ENCODE data around the gene ITPRIPL2.

Gene ITPRIPL2

GRCh38 chr16:19077879-19078278 lies 35.9 kb upstream of the ITPRIPL2 start:
- H3K79me2 ChIP-seq = peaks cover 2% of the 10 kb centered on the region
- no peaks in the 10 kb centered on the region for H3K9me3 ChIP-seq (ENCODE audit: control insufficient read depth, low read length)
- no peak for TF ChIP-seq CTCF (IDR thresholded peaks at IDR 0.05)
- H3K27me3 ChIP-seq (ENCODE audit: control insufficient read depth, insufficient read depth, low read length) = no peaks in the 10 kb centered on the region
- no peak overlapping the region for H3K4me2 ChIP-seq (ENCODE audit: low read length)
- no peak overlapping the region for H2AFZ ChIP-seq
- H3K9ac ChIP-seq = no peak overlapping the region
- H3K4me3 ChIP-seq (ENCODE audit: low read depth, low read length) = no peak overlapping the region
- no peaks in the 10 kb centered on the region for H3K36me3 ChIP-seq (ENCODE audit: control insufficient read depth, insufficient read depth, low read length)
- H3K27ac ChIP-seq = no peak overlapping the region
- H3K4me1 ChIP-seq = no peaks in the 10 kb centered on the region

- Histone ChIP-seq H3K36me3 (ENCODE audit: control insufficient read depth, insufficient read depth, low read length) (no peaks in the 10 kb centered on the region), H3K4me2 (ENCODE audit: low read length) (no peak overlapping the region), H3K4me3 (ENCODE audit: low read depth, low read length) (no peak overlapping the region), H3K4me1 (no peaks in the 10 kb centered on the region), H3K79me2 (no peaks in the 10 kb centered on the region), H3K9ac (no peak overlapping the region), H3K9me3 (ENCODE audit: control insufficient read depth, low read length) (no peaks in the 10 kb centered on the region), H3K27ac (no peak overlapping the region), H2AFZ (no peak overlapping the region), H3K27me3 (ENCODE audit: control insufficient read depth, insufficient read depth, low read length) (no peaks in the 10 kb centered on the region)
- no peak for TF ChIP-seq CTCF (IDR thresholded peaks at IDR 0.05)
These were observed 30.1 kb upstream of the ITPRIPL2 start for GRCh38 chr16:19083670-19084069.

- no peaks in the 10 kb centered on the region for H3K36me3 ChIP-seq (ENCODE audit: control insufficient read depth, insufficient read depth, low read length)
- no peaks in the 10 kb centered on the region for H3K27me3 ChIP-seq (ENCODE audit: control insufficient read depth, insufficient read depth, low read length)
- no peaks in the 10 kb centered on the region for H3K4me1 ChIP-seq
- no peak for TF ChIP-seq CTCF (IDR thresholded peaks at IDR 0.05)
- H3K27ac ChIP-seq = no peak overlapping the region
- H3K4me2 ChIP-seq (ENCODE audit: low read length) = no peak overlapping the region
- H3K9me3 ChIP-seq (ENCODE audit: control insufficient read depth, low read length) = no peaks in the 10 kb centered on the region
- no peak overlapping the region for H3K4me3 ChIP-seq (ENCODE audit: low read depth, low read length)
- H3K79me2 ChIP-seq = no peaks in the 10 kb centered on the region
- no peak overlapping the region for H3K9ac ChIP-seq
- H2AFZ ChIP-seq = no peak overlapping the region
These were observed 29.6 kb upstream of the ITPRIPL2 start for GRCh38 chr16:19084139-19084538.

- Histone ChIP-seq H3K4me1 (no peaks in the 10 kb centered on the region), H3K79me2 (no peaks in the 10 kb centered on the region), H3K36me3 (ENCODE audit: control insufficient read depth, insufficient read depth, low read length) (no peaks in the 10 kb centered on the region), H3K27me3 (ENCODE audit: control insufficient read depth, insufficient read depth, low read length) (no peaks in the 10 kb centered on the region), H3K4me3 (ENCODE audit: low read depth, low read length) (no peak overlapping the region), H2AFZ (no peak overlapping the region), H3K4me2 (ENCODE audit: low read length) (no peak overlapping the region), H3K9me3 (ENCODE audit: control insufficient read depth, low read length) (no peaks in the 10 kb centered on the region), H3K27ac (no peak overlapping the region), H3K9ac (no peak overlapping the region)
- no peak for TF ChIP-seq CTCF (IDR thresholded peaks at IDR 0.05)
These were observed 28.9 kb upstream of the ITPRIPL2 start for GRCh38 chr16:19084879-19085278.

GRCh38 chr16:19085679-19086200 lies 28.0 kb upstream of the ITPRIPL2 start:
- no peaks in the 10 kb centered on the region for H3K27me3 ChIP-seq (ENCODE audit: control insufficient read depth, insufficient read depth, low read length)
- H3K4me3 ChIP-seq (ENCODE audit: low read depth, low read length) = peak overlapping the region; percentile 55
- TF ChIP-seq CTCF (IDR thresholded peaks at IDR 0.05) = no peak
- no peaks in the 10 kb centered on the region for H3K4me1 ChIP-seq
- H2AFZ ChIP-seq = peak overlapping the region; percentile 91
- H3K9me3 ChIP-seq (ENCODE audit: control insufficient read depth, low read length) = no peaks in the 10 kb centered on the region
- no peaks in the 10 kb centered on the region for H3K36me3 ChIP-seq (ENCODE audit: control insufficient read depth, insufficient read depth, low read length)
- peak overlapping the region; percentile 91 for H3K4me2 ChIP-seq (ENCODE audit: low read length)
- H3K79me2 ChIP-seq = no peaks in the 10 kb centered on the region
- no peak overlapping the region for H3K27ac ChIP-seq
- no peak overlapping the region for H3K9ac ChIP-seq

Measured in parathyroid adenoma (tissue), 2 donors.